Mesendoderm (in vitro differentiated cells): ENCODE data around the gene LAMA2.
A peak's percentile ranks its signal among the peaks of the same experiment; 100 is the strongest.

Experiments
- DNase-seq: peaks from one replicate; pipeline ENCODE4 v3.0.0; 2013
- H2AK5ac ChIP-seq: 2 replicates; pipeline ENCODE4 v1.6.1; 2013; ENCODE audit warnings: low read length, inconsistent platforms
- H2BK120ac ChIP-seq: 2 replicates; pipeline ENCODE4 v1.6.1; 2013; ENCODE audit warnings: low read depth, mild to moderate bottlenecking, low read length, moderate library complexity, mixed read lengths
- H2BK15ac ChIP-seq: replicated peaks from 2 replicates; pipeline ENCODE4 v1.6.1; 2013; ENCODE audit warnings: low read depth, mild to moderate bottlenecking, moderate library complexity
- H2BK5ac ChIP-seq: 2 replicates; pipeline ENCODE4 v1.6.1; 2013; ENCODE audit warnings: low read length, inconsistent platforms
- H3K18ac ChIP-seq: 2 replicates; pipeline ENCODE4 v1.6.1; 2013; ENCODE audit warnings: mild to moderate bottlenecking, low read length, mixed read lengths
- H3K23ac ChIP-seq: one replicate; pipeline ENCODE4 v1.6.1; 2013; ENCODE audit warnings: low read length
- H3K27ac ChIP-seq: 2 replicates; pipeline ENCODE4 v1.5.1; 2013; ENCODE audit warnings: low read depth, mild to moderate bottlenecking, inconsistent platforms, low read length, moderate library complexity
- H3K27me3 ChIP-seq: 2 replicates; pipeline ENCODE4 v1.6.1; 2013; ENCODE audit warnings: low read length, control low read depth, mild to moderate bottlenecking, inconsistent platforms; ENCODE audit not compliant: insufficient read depth, poor library complexity
- H3K36me3 ChIP-seq: 2 replicates; pipeline ENCODE4 v1.6.1; 2013; ENCODE audit warnings: low read length, inconsistent platforms; ENCODE audit not compliant: control insufficient read depth, insufficient read depth
- H3K4ac ChIP-seq: one replicate; pipeline ENCODE4 v1.6.1; 2013; ENCODE audit warnings: low read depth, mild to moderate bottlenecking, low read length, moderate library complexity
- H3K4me1 ChIP-seq: 2 replicates; pipeline ENCODE4 v1.6.1; 2013; ENCODE audit warnings: low read depth, low read length, inconsistent platforms; ENCODE audit not compliant: control insufficient read depth
- H3K4me2 ChIP-seq: 2 replicates; pipeline ENCODE4 v1.6.1; 2013; ENCODE audit warnings: low read length
- H3K4me3 ChIP-seq: 2 replicates; pipeline ENCODE4 v1.5.1; 2013; ENCODE audit warnings: mild to moderate bottlenecking, low read length
- H3K56ac ChIP-seq: one replicate; pipeline ENCODE4 v1.6.1; 2013; ENCODE audit warnings: low read length
- H3K79me1 ChIP-seq: 2 replicates; pipeline ENCODE4 v1.6.1; 2013; ENCODE audit warnings: low read length, inconsistent platforms
- H3K79me2 ChIP-seq: 2 replicates; pipeline ENCODE4 v1.6.1; 2013; ENCODE audit warnings: mild to moderate bottlenecking, low read length; ENCODE audit not compliant: control insufficient read depth, insufficient read depth
- H3K9ac ChIP-seq: 2 replicates; pipeline ENCODE4 v1.6.1; 2013; ENCODE audit warnings: low read length, inconsistent platforms
- H4K5ac ChIP-seq: one replicate; pipeline ENCODE4 v1.6.1; 2013; ENCODE audit warnings: low read length
- H4K8ac ChIP-seq: one replicate; pipeline ENCODE4 v1.6.1; 2013; ENCODE audit warnings: low read depth, mild to moderate bottlenecking, control low read depth, low read length, moderate library complexity
- WGBS: extraction: QIAGEN DNeasy Blood & Tissue Kit; methylation state at CpG from one replicate; pipeline ENCODE4 v1.1.7; 2013; ENCODE audit warnings: low lambda C conversion rate, missing lambda C conversion rate; ENCODE audit not compliant: insufficient coverage; ENCODE audit errors: extremely low coverage; 5-methylcytosine and 5-hydroxymethylcytosine counted together

LAMA2 gene

DNA sequence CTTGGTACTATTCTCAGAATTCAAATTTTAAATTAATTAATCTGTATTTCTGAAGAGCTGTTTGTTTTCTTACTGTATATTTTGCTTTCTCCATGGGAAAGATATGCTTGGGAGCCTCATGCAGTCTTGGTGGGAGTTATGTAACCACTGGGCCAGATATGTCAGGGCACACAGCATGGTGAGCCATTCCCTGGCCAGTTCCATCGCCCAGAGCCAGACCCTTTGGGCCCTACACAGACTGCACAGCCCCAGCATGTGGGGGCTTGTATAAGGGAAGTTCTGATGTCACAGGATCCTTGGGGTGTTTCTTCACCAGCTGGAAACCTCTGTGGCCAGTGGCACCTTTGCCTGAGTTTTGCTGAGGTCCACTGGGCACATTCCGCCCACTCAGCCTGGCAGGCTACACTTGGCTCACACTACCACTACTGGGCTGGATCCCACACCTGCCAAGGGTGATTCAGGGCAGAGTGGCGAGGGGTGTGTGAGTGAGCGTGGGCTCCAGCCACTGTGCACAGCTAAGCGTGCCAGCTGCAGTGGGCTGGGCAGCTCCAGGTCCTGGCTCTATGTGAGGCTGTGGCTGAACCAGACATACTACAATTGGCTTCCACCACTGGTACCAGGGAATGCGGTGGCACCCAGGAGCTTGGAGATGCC lies 533.5 kb downstream of the LAMA2 start:
- H3K18ac ChIP-seq = no peak overlapping the region
- H3K23ac ChIP-seq = no peak overlapping the region
- H3K56ac ChIP-seq = no peak overlapping the region
- WGBS = no CpG with 5 or more reads among the region's 6 CpGs
- H2BK15ac ChIP-seq = no peak overlapping the region
- DNase-seq = no peak
- no peak overlapping the region for H3K4ac ChIP-seq
- no peak overlapping the region for H3K4me3 ChIP-seq
- no peak overlapping the region for H2BK120ac ChIP-seq
- no peak overlapping the region for H2BK5ac ChIP-seq
- no peaks in the 10 kb centered on the region for H3K36me3 ChIP-seq
- H3K4me1 ChIP-seq = no peaks in the 10 kb centered on the region
- no peaks in the 10 kb centered on the region for H3K79me2 ChIP-seq
- H4K5ac ChIP-seq = no peak overlapping the region
- H3K79me1 ChIP-seq = no peaks in the 10 kb centered on the region
- no peak overlapping the region for H3K9ac ChIP-seq
- no peak overlapping the region for H3K27ac ChIP-seq
- H3K27me3 ChIP-seq = no peaks in the 10 kb centered on the region
- no peak overlapping the region for H2AK5ac ChIP-seq
- no peak overlapping the region for H3K4me2 ChIP-seq
- no peak overlapping the region for H4K8ac ChIP-seq

- no peak overlapping the region for H2AK5ac ChIP-seq
- no peak overlapping the region for H2BK15ac ChIP-seq
- no peak overlapping the region for H3K23ac ChIP-seq
- DNase-seq = no peak
- H3K4me1 ChIP-seq = no peaks in the 10 kb centered on the region
- no peak overlapping the region for H3K4me2 ChIP-seq
- H2BK5ac ChIP-seq = no peak overlapping the region
- no peak overlapping the region for H3K18ac ChIP-seq
- H3K4ac ChIP-seq = no peak overlapping the region
- H3K27me3 ChIP-seq = no peaks in the 10 kb centered on the region
- no peaks in the 10 kb centered on the region for H3K79me2 ChIP-seq
- H4K8ac ChIP-seq = no peak overlapping the region
- no peaks in the 10 kb centered on the region for H3K79me1 ChIP-seq
- WGBS = no CpG with 5 or more reads among the region's 8 CpGs
- no peaks in the 10 kb centered on the region for H3K36me3 ChIP-seq
- no peak overlapping the region for H4K5ac ChIP-seq
- H3K56ac ChIP-seq = no peak overlapping the region
- H3K9ac ChIP-seq = no peak overlapping the region
- H3K4me3 ChIP-seq = no peak overlapping the region
- no peak overlapping the region for H2BK120ac ChIP-seq
- no peak overlapping the region for H3K27ac ChIP-seq
Observed at GRCh38 chr6:129417416-129418086, 534.6 kb downstream of the LAMA2 start.

DNA sequence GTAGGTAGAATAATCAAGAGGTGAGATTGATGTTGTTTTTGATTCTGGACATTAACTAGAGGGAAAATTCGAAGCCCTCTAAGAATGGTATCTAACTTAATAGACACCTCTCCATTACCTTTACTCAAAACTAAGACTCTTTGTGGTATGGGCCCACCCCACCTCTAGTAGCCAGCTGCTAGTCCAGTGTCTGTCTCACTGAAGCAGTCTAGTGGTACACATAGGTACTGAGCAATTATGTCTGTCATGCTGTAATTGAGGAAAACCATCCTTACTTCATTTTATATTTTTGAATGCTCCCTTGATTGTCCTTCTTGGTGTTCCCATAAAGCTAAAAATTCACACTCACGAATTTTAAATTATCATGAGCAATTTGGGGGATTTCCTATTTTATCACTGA lies 536.4 kb downstream of the LAMA2 start:
- WGBS = no CpG with 5 or more reads among the region's 2 CpGs
- Histone ChIP-seq H3K23ac (no peak overlapping the region), H3K56ac (no peak overlapping the region), H3K27me3 (no peaks in the 10 kb centered on the region), H2BK120ac (no peak overlapping the region), H3K4me1 (no peaks in the 10 kb centered on the region), H3K36me3 (no peaks in the 10 kb centered on the region), H2AK5ac (no peak overlapping the region), H4K8ac (no peak overlapping the region), H3K4ac (no peak overlapping the region), H3K9ac (no peak overlapping the region), H3K18ac (no peak overlapping the region), H3K79me1 (no peaks in the 10 kb centered on the region), H2BK15ac (no peak overlapping the region), H4K5ac (no peak overlapping the region), H3K79me2 (no peaks in the 10 kb centered on the region), H2BK5ac (no peak overlapping the region), H3K27ac (no peak overlapping the region), H3K4me3 (no peak overlapping the region), H3K4me2 (no peak overlapping the region)
- no peak for DNase-seq

DNA sequence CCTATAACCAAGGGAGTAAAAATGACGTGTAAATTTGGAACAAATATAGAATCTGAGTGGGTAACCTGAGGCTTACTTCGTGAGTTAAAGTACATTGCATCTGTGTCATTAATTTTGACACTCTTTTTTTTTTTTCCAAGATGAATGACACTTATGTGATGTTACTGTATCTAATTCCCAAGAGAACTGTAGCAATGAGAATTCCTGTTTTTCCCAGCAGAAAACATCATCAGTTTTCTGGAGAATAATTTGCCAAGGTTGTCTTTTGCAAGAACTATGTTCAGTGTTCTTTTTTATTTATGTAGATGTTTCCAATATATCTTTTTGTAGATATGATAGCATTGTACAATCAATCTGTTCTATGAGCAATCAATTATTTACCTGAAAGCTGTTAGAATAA lies 543.4 kb downstream of the LAMA2 start:
- Histone ChIP-seq H3K79me1 (no peaks in the 10 kb centered on the region), H3K23ac (no peak overlapping the region)

DNA sequence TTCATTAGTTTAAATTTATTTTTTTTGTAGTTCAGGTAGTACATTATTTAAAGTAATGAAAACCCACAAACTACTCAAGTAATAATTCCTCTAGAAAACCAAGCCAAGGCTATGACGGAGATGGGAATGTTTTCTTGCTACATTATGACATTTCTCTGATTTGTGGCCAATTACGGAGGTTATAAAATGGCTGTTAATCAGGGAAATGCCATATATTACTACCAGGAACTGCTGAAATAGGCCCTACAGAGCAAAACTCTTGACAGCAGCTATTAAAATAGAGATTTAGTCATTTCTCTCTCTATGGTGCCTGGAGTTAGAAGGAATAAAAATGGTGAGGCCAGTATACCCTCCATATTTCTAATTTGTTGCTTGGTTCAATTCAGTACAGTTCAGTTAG lies 547.0 kb downstream of the LAMA2 start:
- Histone ChIP-seq H2BK15ac (no peak overlapping the region), H3K4me2 (no peak overlapping the region), H3K18ac (no peak overlapping the region), H3K23ac (no peak overlapping the region), H3K79me2 (no peaks in the 10 kb centered on the region), H3K9ac (no peak overlapping the region), H3K27me3 (no peaks in the 10 kb centered on the region), H3K4ac (no peak overlapping the region), H3K36me3 (no peaks in the 10 kb centered on the region), H3K79me1 (no peaks in the 10 kb centered on the region), H3K4me3 (no peak overlapping the region), H2AK5ac (no peak overlapping the region), H3K27ac (no peak overlapping the region), H3K56ac (no peak overlapping the region), H2BK5ac (no peak overlapping the region), H3K4me1 (no peaks in the 10 kb centered on the region), H2BK120ac (no peak overlapping the region), H4K5ac (no peak overlapping the region), H4K8ac (no peak overlapping the region)
- no peak for DNase-seq
- no CpG with 5 or more reads among the region's 2 CpGs for WGBS

More for the DNA sequence above, 543.4 kb downstream of the LAMA2 start:
- Histone ChIP-seq H3K27ac (no peak overlapping the region), H4K8ac (no peak overlapping the region), H3K4ac (no peak overlapping the region), H2BK5ac (no peak overlapping the region), H3K27me3 (no peaks in the 10 kb centered on the region), H3K9ac (no peak overlapping the region), H3K36me3 (no peaks in the 10 kb centered on the region), H3K4me2 (no peak overlapping the region), H2BK120ac (no peak overlapping the region), H3K79me2 (no peaks in the 10 kb centered on the region), H4K5ac (no peak overlapping the region), H3K4me1 (no peaks in the 10 kb centered on the region), H3K18ac (no peak overlapping the region), H3K56ac (no peak overlapping the region), H2BK15ac (no peak overlapping the region), H2AK5ac (no peak overlapping the region), H3K4me3 (no peak overlapping the region)
- no CpG with 5 or more reads among the region's 2 CpGs for WGBS
- DNase-seq = no peak

- Histone ChIP-seq H4K8ac (no peak overlapping the region), H3K27ac (no peak overlapping the region), H3K79me2 (no peaks in the 10 kb centered on the region), H2BK5ac (no peak overlapping the region), H2BK15ac (no peak overlapping the region), H3K4me3 (no peak overlapping the region), H3K23ac (no peak overlapping the region), H3K18ac (no peak overlapping the region), H3K9ac (no peak overlapping the region), H3K27me3 (no peaks in the 10 kb centered on the region), H3K36me3 (no peaks in the 10 kb centered on the region), H4K5ac (no peak overlapping the region), H3K4me2 (no peak overlapping the region), H2BK120ac (no peak overlapping the region), H2AK5ac (no peak overlapping the region), H3K4ac (no peak overlapping the region), H3K56ac (no peak overlapping the region), H3K4me1 (no peaks in the 10 kb centered on the region), H3K79me1 (no peaks in the 10 kb centered on the region)
- DNase-seq = peak; percentile 32
- no CpG with 5 or more reads among the region's 1 CpG for WGBS
Observed at GRCh38 chr6:129432738-129433137, 549.8 kb downstream of the LAMA2 start.
